Measurements from ENCODE around the gene PCAT6.
"Not testable (repeated sequence)": the region's sequence is repeated elsewhere in the genome, so short reads cannot be mapped to it uniquely, and the experiment has no call there.

Gene PCAT6

DNA sequence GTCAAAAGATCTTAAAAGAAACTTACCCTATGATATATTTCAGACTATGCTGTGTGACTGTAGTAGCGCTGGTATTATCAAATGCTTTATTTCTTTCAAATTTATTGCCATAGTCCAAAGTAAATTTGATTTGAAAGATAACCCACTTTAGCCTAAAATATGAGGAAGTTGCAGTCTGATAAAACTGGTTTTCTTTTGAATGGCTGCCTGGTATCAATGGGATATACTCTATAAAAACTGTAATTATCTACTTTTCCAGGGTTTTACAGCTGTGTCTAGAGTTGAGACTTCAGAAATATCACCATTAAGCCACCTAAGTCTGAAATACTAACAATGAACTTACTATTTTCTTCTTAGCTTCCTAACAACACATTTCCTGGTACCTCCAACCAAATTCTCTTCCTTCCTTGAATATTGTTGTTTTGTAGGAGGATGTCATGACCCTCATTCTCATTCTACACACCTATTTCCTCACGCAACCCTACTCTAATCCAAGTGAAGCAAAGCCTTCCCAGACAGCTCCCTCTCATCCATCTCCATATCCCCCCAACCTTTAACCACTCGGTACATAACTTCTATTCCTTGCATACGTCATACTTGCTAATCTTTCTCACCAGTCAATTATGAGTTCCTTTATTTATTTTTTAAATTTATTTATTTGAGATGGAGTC lies 19.5 kb upstream of the PCAT6 start:
- DNase-seq (ENCODE audit: low read depth in 1 of 2, low spot score in 1 of 2), result no peak
- no peaks in the 10 kb centered on the region for H3K27me3 ChIP-seq (ENCODE audit: insufficient read depth, poor library complexity, severe bottlenecking)
- no peak for TF ChIP-seq GABPA (IDR thresholded peaks at IDR 0.05; ENCODE audit: low read depth)
- TF ChIP-seq SPI1 (IDR thresholded peaks at IDR 0.05; ENCODE audit: borderline replicate concordance, low read depth), result no peak
- no peak for TF ChIP-seq POLR2AphosphoS5 (IDR thresholded peaks at IDR 0.05; ENCODE audit: low read depth)
- TF ChIP-seq CTCF (IDR thresholded peaks at IDR 0.05; ENCODE audit: insufficient read depth, low read length), result no peak
- TF ChIP-seq, protein P1, sequence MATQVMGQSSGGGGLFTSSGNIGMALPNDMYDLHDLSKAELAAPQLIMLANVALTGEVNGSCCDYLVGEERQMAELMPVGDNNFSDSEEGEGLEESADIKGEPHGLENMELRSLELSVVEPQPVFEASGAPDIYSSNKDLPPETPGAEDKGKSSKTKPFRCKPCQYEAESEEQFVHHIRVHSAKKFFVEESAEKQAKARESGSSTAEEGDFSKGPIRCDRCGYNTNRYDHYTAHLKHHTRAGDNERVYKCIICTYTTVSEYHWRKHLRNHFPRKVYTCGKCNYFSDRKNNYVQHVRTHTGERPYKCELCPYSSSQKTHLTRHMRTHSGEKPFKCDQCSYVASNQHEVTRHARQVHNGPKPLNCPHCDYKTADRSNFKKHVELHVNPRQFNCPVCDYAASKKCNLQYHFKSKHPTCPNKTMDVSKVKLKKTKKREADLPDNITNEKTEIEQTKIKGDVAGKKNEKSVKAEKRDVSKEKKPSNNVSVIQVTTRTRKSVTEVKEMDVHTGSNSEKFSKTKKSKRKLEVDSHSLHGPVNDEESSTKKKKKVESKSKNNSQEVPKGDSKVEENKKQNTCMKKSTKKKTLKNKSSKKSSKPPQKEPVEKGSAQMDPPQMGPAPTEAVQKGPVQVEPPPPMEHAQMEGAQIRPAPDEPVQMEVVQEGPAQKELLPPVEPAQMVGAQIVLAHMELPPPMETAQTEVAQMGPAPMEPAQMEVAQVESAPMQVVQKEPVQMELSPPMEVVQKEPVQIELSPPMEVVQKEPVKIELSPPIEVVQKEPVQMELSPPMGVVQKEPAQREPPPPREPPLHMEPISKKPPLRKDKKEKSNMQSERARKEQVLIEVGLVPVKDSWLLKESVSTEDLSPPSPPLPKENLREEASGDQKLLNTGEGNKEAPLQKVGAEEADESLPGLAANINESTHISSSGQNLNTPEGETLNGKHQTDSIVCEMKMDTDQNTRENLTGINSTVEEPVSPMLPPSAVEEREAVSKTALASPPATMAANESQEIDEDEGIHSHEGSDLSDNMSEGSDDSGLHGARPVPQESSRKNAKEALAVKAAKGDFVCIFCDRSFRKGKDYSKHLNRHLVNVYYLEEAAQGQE (IDR thresholded peaks at IDR 0.05; ENCODE audit: insufficient replicate concordance, low read depth), result no peak
- H3K4me3 ChIP-seq (replicated peaks; ENCODE audit: insufficient read depth, low read length), result no peak overlapping the region
- no peak overlapping the region for H3K27ac ChIP-seq (replicated peaks)

DNA sequence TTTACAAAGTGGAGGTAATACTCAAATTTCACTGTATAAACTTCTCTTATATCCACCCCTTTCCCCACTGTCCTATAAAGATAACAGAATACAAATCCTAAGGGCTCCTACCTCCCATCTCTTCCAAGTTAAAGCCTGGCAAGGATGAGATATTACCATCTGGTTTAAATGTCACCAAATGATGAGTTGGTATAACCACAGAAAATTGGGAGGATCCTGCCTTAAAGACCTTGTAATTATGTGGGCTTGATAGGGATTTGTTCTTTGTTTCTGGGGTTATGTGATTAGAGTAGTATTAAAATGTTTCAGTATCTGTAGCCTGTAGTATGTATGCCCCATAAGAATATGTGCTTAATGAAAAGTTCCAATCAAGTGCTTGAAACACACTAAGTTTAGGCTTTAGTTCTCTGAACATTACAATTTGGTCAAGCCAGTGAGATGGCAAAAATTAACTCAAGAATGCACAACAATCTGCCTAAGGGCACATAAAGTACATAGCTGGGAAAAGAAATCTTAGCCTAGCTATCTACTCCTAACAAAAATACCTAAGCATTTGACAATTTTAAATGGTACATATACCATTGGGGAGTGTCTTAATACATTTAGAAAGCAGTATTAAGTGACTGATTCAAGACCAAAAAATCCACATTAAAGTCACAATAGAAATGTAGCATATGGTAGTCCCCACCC lies 16.6 kb upstream of the PCAT6 start:
- DNase-seq (ENCODE audit: low read depth in 1 of 2, low spot score in 1 of 2), result no peak
- no peaks in the 10 kb centered on the region for H3K27me3 ChIP-seq (ENCODE audit: insufficient read depth, poor library complexity, severe bottlenecking)
- TF ChIP-seq POLR2AphosphoS5 (IDR thresholded peaks at IDR 0.05; ENCODE audit: low read depth) (no peak), SPI1 (IDR thresholded peaks at IDR 0.05; ENCODE audit: borderline replicate concordance, low read depth) (no peak), CTCF (IDR thresholded peaks at IDR 0.05; ENCODE audit: insufficient read depth, low read length) (no peak), GABPA (IDR thresholded peaks at IDR 0.05; ENCODE audit: low read depth) (no peak)
- TF ChIP-seq, protein P1 (IDR thresholded peaks at IDR 0.05; ENCODE audit: insufficient replicate concordance, low read depth), result no peak
- no peak overlapping the region for H3K27ac ChIP-seq (replicated peaks)
- no peak overlapping the region for H3K4me3 ChIP-seq (replicated peaks; ENCODE audit: insufficient read depth, low read length)

GRCh38 chr1:202794931-202795330 lies 15.8 kb upstream of the PCAT6 start:
- H3K27ac ChIP-seq (replicated peaks); H3K4me3 ChIP-seq (replicated peaks; ENCODE audit: insufficient read depth, low read length); H3K27me3 ChIP-seq (ENCODE audit: insufficient read depth, poor library complexity, severe bottlenecking); DNase-seq (ENCODE audit: low read depth in 1 of 2, low spot score in 1 of 2): not testable (repeated sequence)

DNA sequence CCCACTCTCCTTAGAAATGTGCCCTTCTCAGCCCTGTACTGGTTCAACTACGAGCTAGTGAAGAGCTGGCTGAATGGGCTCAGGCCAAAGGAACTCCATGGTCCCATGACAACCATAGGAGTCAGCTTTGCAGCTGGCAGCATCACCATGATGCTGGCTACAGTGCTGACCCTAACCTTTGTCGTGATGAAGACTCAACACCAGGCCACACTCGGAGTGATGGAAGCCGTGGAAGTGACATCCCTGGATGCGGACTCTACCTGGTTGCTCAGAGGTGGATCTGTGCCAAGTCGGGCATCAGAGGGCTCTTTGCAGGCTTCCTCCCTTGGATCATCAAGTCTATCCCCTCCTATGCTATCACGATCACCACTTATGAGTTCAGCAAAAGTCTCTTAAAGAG lies 14.1 kb upstream of the PCAT6 start:
- Histone ChIP-seq H3K27me3 (ENCODE audit: insufficient read depth, poor library complexity, severe bottlenecking) (no peaks in the 10 kb centered on the region), H3K27ac (replicated peaks) (no peak overlapping the region), H3K4me3 (replicated peaks; ENCODE audit: insufficient read depth, low read length) (no peak overlapping the region)
- no peak for TF ChIP-seq POLR2AphosphoS5 (IDR thresholded peaks at IDR 0.05; ENCODE audit: low read depth)
- no peak for TF ChIP-seq SPI1 (IDR thresholded peaks at IDR 0.05; ENCODE audit: borderline replicate concordance, low read depth)
- TF ChIP-seq CTCF (IDR thresholded peaks at IDR 0.05; ENCODE audit: insufficient read depth, low read length), result no peak
- DNase-seq (ENCODE audit: low read depth in 1 of 2, low spot score in 1 of 2), result no peak

Measured in HL-60 (cell line).